HepG2 (cell line): ENCODE results near the gene RAP1GAP2. TPM values are rescaled to one million over a fixed set of nuclear protein-coding genes. Genes with fewer than 3 reads are reported as not detected.

Experiments used
- ATAC-seq: fragments of 200-7000 bp; cut with Tn5 transposase; 3 replicates; pipeline ENCODE4 v1.9.1; 2020; ENCODE audit warnings: mild to moderate bottlenecking, moderate library complexity
- BruUV-seq: library from RNA; stranded (reverse); fragments of 400-500 nt; replicated peaks from 2 replicates; lab custom pipeline; 2021; lab: Mats Ljungman, UMichigan
- CTCF ChIA-PET: fragments of 300-600 bp; formaldehyde crosslinking; extraction: SDS; loops from one replicate; lab custom pipeline; 2021; ENCODE audit warnings: low total read pairs, inconsistent platforms, low intra/inter-chr PET ratio; lab: Yijun Ruan, JAX
- POLR2A ChIA-PET: fragments of 350-600 bp; sonication (Branson Sonifier 250); formaldehyde crosslinking; loops from one replicate; lab custom pipeline; 2020; ENCODE audit warnings: antibody characterized with exemption, inconsistent platforms; lab: Yijun Ruan, JAX
- DNase-seq: peaks from one replicate; pipeline ENCODE4 v3.0.0-alpha.2; 2015; ENCODE audit warnings: low spot score
- FAIRE-seq: peaks from 3 replicates; lab custom pipeline; 2011; peaks lifted over from hg19 to GRCh38; lab: Jason Lieb, UNC
- H2AFZ ChIP-seq: one replicate; pipeline ENCODE4 v1.6.1; 2011; ENCODE audit warnings: low read length, inconsistent platforms
- H3K27ac ChIP-seq: fragments of 300-600 bp; 3 replicates; pipeline ENCODE4 v1.8.0; 2011; ENCODE audit warnings: mixed run types, mild to moderate bottlenecking, mixed read lengths, low read length, inconsistent platforms; ENCODE audit not compliant: insufficient read depth; ENCODE audit errors: extremely low read length
- H3K27me3 ChIP-seq, 2 experiments: fragments of 200-600 bp in 1 of 2; 2 replicates in 1 of 2; 3 replicates in 1 of 2; pipeline versions ENCODE4 v1.6.0 to v1.8.0; 2011; ENCODE audit warnings: low read length in 2 of 2, mild to moderate bottlenecking in 2 of 2, moderate library complexity in 2 of 2, inconsistent platforms in 1 of 2; ENCODE audit not compliant: insufficient read depth in 2 of 2, control insufficient read depth in 1 of 2
- H3K36me3 ChIP-seq, 2 experiments: fragments of 200-600 bp in 1 of 2; replicated peaks in 1 of 2; 2 replicates in 1 of 2; 3 replicates in 1 of 2; pipeline versions ENCODE4 v1.5.1 to v1.8.0; 2011; ENCODE audit warnings: low read length in 2 of 2, inconsistent platforms in 1 of 2; ENCODE audit not compliant: insufficient read depth in 2 of 2, control insufficient read depth in 1 of 2
- H3K4me1 ChIP-seq: 2 replicates; pipeline ENCODE4 v1.5.1; 2012; ENCODE audit warnings: low read length, inconsistent platforms; ENCODE audit not compliant: insufficient read depth
- H3K4me2 ChIP-seq: 2 replicates; pipeline ENCODE4 v1.6.0; 2011; ENCODE audit warnings: low read depth, low read length, inconsistent platforms
- H3K4me3 ChIP-seq, 3 experiments: fragments of 200-600 bp in 1 of 3; sonication (generic), shearing (Covaris generic) in 1 of 3; replicated peaks in 1 of 3; 2 replicates each; pipeline ENCODE4 v1.5.1; 2011 to 2016; ENCODE audit warnings: low read length in 3 of 3, inconsistent platforms in 2 of 3, low read depth in 2 of 3, mild to moderate bottlenecking in 2 of 3, control low read depth in 1 of 3, mixed read lengths in 1 of 3; ENCODE audit not compliant: insufficient read depth in 1 of 3
- H3K79me2 ChIP-seq: one replicate; pipeline ENCODE4 v1.6.1; 2011; ENCODE audit warnings: low read length, inconsistent platforms; ENCODE audit not compliant: insufficient read depth
- H3K9ac ChIP-seq: 2 replicates; pipeline ENCODE4 v1.6.0; 2011; ENCODE audit warnings: mild to moderate bottlenecking, low read depth, low read length, inconsistent platforms; ENCODE audit not compliant: insufficient read depth
- H3K9me3 ChIP-seq: 2 replicates; pipeline ENCODE4 v1.5.1; 2012; ENCODE audit warnings: mild to moderate bottlenecking, low read length
- H4K20me1 ChIP-seq: 2 replicates; pipeline ENCODE4 v1.6.0; 2011; ENCODE audit warnings: inconsistent platforms, mild to moderate bottlenecking, low read length, moderate library complexity; ENCODE audit not compliant: insufficient read depth
- CEBPB ChIP-seq: IDR thresholded peaks from 2 replicates; pipeline ENCODE4 v1.6.1; 2011; ENCODE audit warnings: low read depth, low read length, improper control_type of control experiment, borderline replicate concordance
- RORA ChIP-seq: sonication (generic); formaldehyde crosslinking; IDR thresholded peaks from 2 replicates; pipeline ENCODE4 v1.5.0; 2020; ENCODE audit warnings: mild to moderate bottlenecking, missing genetic modification reagents, moderate library complexity
- THAP11 ChIP-seq: IDR thresholded peaks from 2 replicates; pipeline ENCODE4 v1.6.1; 2016; ENCODE audit warnings: missing biosample characterization, missing genetic modification reagents
- ZNF607 ChIP-seq: sonication (generic); formaldehyde crosslinking; IDR thresholded peaks from 2 replicates; pipeline ENCODE4 v1.5.1; 2020; ENCODE audit warnings: missing genetic modification reagents, mild to moderate bottlenecking, borderline replicate concordance
- WGBS: methylation state at CpG from one replicate; pipeline ENCODE4 v1.1.6; 2017; ENCODE audit warnings: low lambda C conversion rate; 5-methylcytosine and 5-hydroxymethylcytosine counted together
- in situ Hi-C: cut with HindIII; loops from 2 replicates; pipeline ENCODE4 v1.10.0; 2017; ENCODE audit warnings: low pct_unique_long_range_greater_than_20kb; ENCODE audit not compliant: extremely low pct_ligation_motif_present
- intact Hi-C: fragments of 100-400 bp; cut with micrococcal nuclease; formaldehyde crosslinking; loops from one replicate; pipeline ENCODE4 v1.10.0; 2022; ENCODE audit not compliant: unreplicated experiment
- polyA plus RNA-seq, 8 experiments: library from polyadenylated mRNA; depleted of rRNA in 3 of 8; stranded (reverse) in 7 of 8; unstranded in 1 of 8; fragments of >200 nt; fragmentation: Illumina TruSeq in 4 of 8; extraction: Trizol in 4 of 8; gene quantifications; 2 replicates each; pipeline versions ENCODE4 v1.2.1 to v1.2.3, GENCODE V29; 2011 to 2016; ENCODE audit warnings: low read depth in 4 of 8, missing spikeins in 1 of 8, mixed read lengths in 1 of 8; ENCODE audit not compliant: insufficient read depth in 1 of 8
- total RNA-seq, 5 experiments: library from RNA; depleted of rRNA; stranded (reverse); fragments of >200 nt; fragmentation: Illumina TruSeq; extraction: Trizol; gene quantifications; 2 replicates each; pipeline ENCODE4 v1.2.3, GENCODE V29; 2016; ENCODE audit warnings: low read depth in 1 of 5
- TF ChIP-seq, protein P1 (sequence below): sonication (generic); formaldehyde crosslinking; IDR thresholded peaks from 2 replicates; pipeline ENCODE4 v1.4.0; 2020; ENCODE audit warnings: mild to moderate bottlenecking, missing genetic modification reagents, borderline replicate concordance
- TF ChIP-seq, protein P2 (sequence below): IDR thresholded peaks from 2 replicates; pipeline ENCODE4 v1.6.1; 2018; ENCODE audit warnings: missing genetic modification reagents

RAP1GAP2 gene
- total and polyA plus RNA-seq, 2 of the 13 experiments (the other 11 are each of a cell fraction or from before 2014, with no cell fraction given) = 10.9 to 12.0 TPM

GRCh38 chr17:2821868-2822267 is 25.6 kb downstream of the RAP1GAP2 start:
- DNase-seq (no peak), FAIRE-seq (no peak)
- BruUV-seq = no TSS peak
- Histone ChIP-seq H3K79me2 (no peaks in the 10 kb centered on the region), H3K9ac (no peak overlapping the region), H3K27ac (no peak overlapping the region)
- POLR2A ChIA-PET = no interaction called here
- intact Hi-C loops = loop anchor here (2.0 kb wide), 1 partner anchor 33 kb away; no protein-coding TSS in a partner anchor
- TF ChIP-seq CEBPB = 0 out of 2 replicates have a peak, but pooled peaks have one; percentile 1
- TF ChIP-seq, protein P1, sequence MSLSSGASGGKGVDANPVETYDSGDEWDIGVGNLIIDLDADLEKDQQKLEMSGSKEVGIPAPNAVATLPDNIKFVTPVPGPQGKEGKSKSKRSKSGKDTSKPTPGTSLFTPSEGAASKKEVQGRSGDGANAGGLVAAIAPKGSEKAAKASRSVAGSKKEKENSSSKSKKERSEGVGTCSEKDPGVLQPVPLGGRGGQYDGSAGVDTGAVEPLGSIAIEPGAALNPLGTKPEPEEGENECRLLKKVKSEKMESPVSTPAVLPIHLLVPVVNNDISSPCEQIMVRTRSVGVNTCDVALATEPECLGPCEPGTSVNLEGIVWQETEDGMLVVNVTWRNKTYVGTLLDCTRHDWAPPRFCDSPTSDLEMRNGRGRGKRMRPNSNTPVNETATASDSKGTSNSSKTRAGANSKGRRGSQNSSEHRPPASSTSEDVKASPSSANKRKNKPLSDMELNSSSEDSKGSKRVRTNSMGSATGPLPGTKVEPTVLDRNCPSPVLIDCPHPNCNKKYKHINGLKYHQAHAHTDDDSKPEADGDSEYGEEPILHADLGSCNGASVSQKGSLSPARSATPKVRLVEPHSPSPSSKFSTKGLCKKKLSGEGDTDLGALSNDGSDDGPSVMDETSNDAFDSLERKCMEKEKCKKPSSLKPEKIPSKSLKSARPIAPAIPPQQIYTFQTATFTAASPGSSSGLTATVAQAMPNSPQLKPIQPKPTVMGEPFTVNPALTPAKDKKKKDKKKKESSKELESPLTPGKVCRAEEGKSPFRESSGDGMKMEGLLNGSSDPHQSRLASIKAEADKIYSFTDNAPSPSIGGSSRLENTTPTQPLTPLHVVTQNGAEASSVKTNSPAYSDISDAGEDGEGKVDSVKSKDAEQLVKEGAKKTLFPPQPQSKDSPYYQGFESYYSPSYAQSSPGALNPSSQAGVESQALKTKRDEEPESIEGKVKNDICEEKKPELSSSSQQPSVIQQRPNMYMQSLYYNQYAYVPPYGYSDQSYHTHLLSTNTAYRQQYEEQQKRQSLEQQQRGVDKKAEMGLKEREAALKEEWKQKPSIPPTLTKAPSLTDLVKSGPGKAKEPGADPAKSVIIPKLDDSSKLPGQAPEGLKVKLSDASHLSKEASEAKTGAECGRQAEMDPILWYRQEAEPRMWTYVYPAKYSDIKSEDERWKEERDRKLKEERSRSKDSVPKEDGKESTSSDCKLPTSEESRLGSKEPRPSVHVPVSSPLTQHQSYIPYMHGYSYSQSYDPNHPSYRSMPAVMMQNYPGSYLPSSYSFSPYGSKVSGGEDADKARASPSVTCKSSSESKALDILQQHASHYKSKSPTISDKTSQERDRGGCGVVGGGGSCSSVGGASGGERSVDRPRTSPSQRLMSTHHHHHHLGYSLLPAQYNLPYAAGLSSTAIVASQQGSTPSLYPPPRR (CRISPR knock-in tag) = no peak
- TF ChIP-seq ZNF607 = no peak
- TF ChIP-seq, protein P2, sequence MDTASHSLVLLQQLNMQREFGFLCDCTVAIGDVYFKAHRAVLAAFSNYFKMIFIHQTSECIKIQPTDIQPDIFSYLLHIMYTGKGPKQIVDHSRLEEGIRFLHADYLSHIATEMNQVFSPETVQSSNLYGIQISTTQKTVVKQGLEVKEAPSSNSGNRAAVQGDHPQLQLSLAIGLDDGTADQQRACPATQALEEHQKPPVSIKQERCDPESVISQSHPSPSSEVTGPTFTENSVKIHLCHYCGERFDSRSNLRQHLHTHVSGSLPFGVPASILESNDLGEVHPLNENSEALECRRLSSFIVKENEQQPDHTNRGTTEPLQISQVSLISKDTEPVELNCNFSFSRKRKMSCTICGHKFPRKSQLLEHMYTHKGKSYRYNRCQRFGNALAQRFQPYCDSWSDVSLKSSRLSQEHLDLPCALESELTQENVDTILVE = no peak
- no peak for TF ChIP-seq THAP11 (CRISPR knock-in tag)
- no peak for TF ChIP-seq RORA (CRISPR knock-in tag)
- TF ChIP-seq, all 625 proteins: peak for 1
- Histone ChIP-seq H3K36me3 (no peaks in the 10 kb centered on the region; a peak in 1 of 5 replicates), H2AFZ (no peak overlapping the region), H3K4me1 (no peaks in the 10 kb centered on the region), H3K9me3 (no peaks in the 10 kb centered on the region), H3K4me2 (no peak overlapping the region), H3K27me3 (no peaks in the 10 kb centered on the region), H3K4me3 (no peak overlapping the region), H4K20me1 (no peaks in the 10 kb centered on the region)
- 31% methylated on average over 3 of the region's 8 CpGs for WGBS
- ATAC-seq = no peak
- CTCF ChIA-PET = no interaction called here
- in situ Hi-C loops = no loop called here
